Activated T-helper 1 cell treated with anti-CD3 and anti-CD28 coated beads, Interleukin-2, amount 50 U/mL, for 16 hours (primary cell): ENCODE results near the gene IGF1.
"Not testable (repeated sequence)": the region's sequence is repeated elsewhere in the genome, so short reads cannot be mapped to it uniquely, and the experiment has no call there.

Source experiments
- DNase-seq, 2 donors: peaks; one replicate each; pipeline ENCODE4 v3.0.0-alpha.2; 2020; ENCODE audit warnings: low read depth in 1 of 2, low spot score in 1 of 2

Gene IGF1

GRCh38 chr12:102390068-102390467, 90.3 kb downstream of the IGF1 start:
- no peak for DNase-seq

GRCh38 chr12:102388469-102388868, 91.9 kb downstream of the IGF1 start:
- no peak for DNase-seq

- DNase-seq: no peak
These were observed 95.0 kb downstream of the IGF1 start for GRCh38 chr12:102385343-102385742.

- no peak for DNase-seq
These were observed 100.8 kb downstream of the IGF1 start for GRCh38 chr12:102379346-102380162.

- DNase-seq: no peak
These were observed 103.6 kb downstream of the IGF1 start for GRCh38 chr12:102376781-102377180.

- DNase-seq: no peak
These were observed 104.1 kb downstream of the IGF1 start for GRCh38 chr12:102376181-102376747.

GRCh38 chr12:102374190-102374589, 106.2 kb downstream of the IGF1 start:
- DNase-seq: no peak

GRCh38 chr12:102372087-102372486, 108.3 kb downstream of the IGF1 start:
- no peak for DNase-seq

- no peak for DNase-seq
These were observed 109.2 kb downstream of the IGF1 start for GRCh38 chr12:102371165-102371564.

GRCh38 chr12:102369876-102370275, 110.5 kb downstream of the IGF1 start:
- DNase-seq: no peak

- DNase-seq: no peak
These were observed 115.0 kb downstream of the IGF1 start for GRCh38 chr12:102365365-102365764.

- DNase-seq: no peak
These were observed 115.7 kb downstream of the IGF1 start for GRCh38 chr12:102364709-102365108.

GRCh38 chr12:102356690-102357089, 123.7 kb downstream of the IGF1 start:
- DNase-seq: no peak

GRCh38 chr12:102354281-102354680, 126.1 kb downstream of the IGF1 start:
- not testable (repeated sequence) for DNase-seq

- no peak for DNase-seq
These were observed 129.0 kb downstream of the IGF1 start for GRCh38 chr12:102351322-102351721.

- no peak for DNase-seq
These were observed 130.3 kb downstream of the IGF1 start for GRCh38 chr12:102350070-102350469.

- DNase-seq: no peak
These were observed 131.3 kb downstream of the IGF1 start for GRCh38 chr12:102349079-102349478.

GRCh38 chr12:102347811-102348210, 132.6 kb downstream of the IGF1 start:
- DNase-seq: no peak
